ENCODE results near the gene GLDN.

DNA sequence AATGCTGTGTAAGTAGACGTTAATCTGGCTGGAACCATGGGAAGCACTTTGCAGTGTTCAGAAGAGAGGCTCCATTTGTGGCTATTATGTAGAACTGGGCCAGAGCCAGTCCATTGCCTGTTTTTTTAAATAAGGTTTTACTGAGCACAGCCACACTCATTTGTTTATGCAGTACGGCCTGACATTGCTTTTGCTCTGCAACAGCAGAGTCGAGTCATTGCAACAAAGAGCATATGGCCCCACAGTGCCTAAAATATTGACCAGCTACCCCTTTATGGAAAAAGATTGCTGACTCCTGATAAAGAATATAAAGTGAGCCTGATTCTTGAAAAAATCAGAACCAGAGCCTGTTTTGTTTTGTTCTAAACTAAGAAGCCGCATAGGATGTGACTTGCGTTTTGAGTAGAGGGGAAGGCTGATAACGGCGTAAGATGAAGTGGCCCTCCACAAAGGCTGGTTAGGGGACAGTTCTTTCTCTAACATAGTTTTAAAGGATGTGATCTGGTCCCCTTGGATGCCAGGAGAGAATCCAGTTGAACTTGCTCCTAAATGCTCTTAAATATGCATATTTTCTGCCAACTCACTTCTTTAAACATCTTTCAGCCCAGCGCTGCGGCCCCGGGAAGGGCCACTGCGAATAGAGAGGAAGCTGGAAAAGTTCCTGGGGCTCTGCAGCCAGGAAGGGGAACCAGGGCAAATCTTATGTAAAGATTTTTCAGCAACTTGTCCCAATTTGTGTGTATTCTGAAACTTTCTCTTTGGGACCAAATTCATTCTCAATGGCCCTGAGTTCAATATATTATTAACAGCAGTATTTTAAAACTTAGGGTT, 64.5 kb downstream of the GLDN start:
- no peak for TF ChIP-seq POLR2A (IDR thresholded peaks at IDR 0.05; ENCODE audit: low read depth)
- TF ChIP-seq, protein P1, sequence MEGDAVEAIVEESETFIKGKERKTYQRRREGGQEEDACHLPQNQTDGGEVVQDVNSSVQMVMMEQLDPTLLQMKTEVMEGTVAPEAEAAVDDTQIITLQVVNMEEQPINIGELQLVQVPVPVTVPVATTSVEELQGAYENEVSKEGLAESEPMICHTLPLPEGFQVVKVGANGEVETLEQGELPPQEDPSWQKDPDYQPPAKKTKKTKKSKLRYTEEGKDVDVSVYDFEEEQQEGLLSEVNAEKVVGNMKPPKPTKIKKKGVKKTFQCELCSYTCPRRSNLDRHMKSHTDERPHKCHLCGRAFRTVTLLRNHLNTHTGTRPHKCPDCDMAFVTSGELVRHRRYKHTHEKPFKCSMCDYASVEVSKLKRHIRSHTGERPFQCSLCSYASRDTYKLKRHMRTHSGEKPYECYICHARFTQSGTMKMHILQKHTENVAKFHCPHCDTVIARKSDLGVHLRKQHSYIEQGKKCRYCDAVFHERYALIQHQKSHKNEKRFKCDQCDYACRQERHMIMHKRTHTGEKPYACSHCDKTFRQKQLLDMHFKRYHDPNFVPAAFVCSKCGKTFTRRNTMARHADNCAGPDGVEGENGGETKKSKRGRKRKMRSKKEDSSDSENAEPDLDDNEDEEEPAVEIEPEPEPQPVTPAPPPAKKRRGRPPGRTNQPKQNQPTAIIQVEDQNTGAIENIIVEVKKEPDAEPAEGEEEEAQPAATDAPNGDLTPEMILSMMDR (IDR thresholded peaks at IDR 0.05) = no peak
- no peak for TF ChIP-seq EP300 (IDR thresholded peaks at IDR 0.05)
- TF ChIP-seq POLR2AphosphoS5 (IDR thresholded peaks at IDR 0.05) = no peak
